Amniotic epithelial cell (primary cell): ENCODE data around the gene MRM2.
A peak's percentile ranks its signal among the peaks of the same experiment; 100 is the strongest.

ENCODE experiments used
- DNase-seq: peaks from one replicate; pipeline ENCODE4 v3.0.0-alpha.2; 2010; ENCODE audit warnings: low read depth

Gene MRM2

DNA sequence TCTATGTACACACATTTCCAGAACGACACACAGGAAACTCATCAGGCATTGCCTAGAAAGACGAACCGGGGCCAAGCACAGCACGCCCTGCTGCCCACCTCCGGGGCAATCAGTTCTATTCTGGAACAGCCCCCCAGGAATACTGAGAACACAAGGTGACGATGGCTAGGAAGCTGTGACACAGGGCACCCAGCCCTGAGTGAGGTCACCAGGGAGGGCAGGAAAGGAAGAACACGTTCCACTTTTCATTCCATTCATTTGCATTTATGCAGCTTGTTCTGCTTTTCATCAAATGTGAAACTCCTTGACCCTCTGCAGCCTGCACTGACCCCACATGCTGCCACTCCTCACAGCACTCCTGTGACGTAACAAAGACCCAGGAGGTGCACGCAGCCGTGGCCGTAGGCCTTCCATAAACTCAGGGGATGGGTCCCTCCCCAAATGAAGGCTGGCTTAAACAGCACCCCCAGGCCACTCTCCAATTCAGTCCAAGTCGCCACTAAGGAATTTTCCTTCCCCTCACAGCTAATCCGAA, 38.2 kb downstream of the MRM2 start:
- peak; percentile 43 for DNase-seq

DNA sequence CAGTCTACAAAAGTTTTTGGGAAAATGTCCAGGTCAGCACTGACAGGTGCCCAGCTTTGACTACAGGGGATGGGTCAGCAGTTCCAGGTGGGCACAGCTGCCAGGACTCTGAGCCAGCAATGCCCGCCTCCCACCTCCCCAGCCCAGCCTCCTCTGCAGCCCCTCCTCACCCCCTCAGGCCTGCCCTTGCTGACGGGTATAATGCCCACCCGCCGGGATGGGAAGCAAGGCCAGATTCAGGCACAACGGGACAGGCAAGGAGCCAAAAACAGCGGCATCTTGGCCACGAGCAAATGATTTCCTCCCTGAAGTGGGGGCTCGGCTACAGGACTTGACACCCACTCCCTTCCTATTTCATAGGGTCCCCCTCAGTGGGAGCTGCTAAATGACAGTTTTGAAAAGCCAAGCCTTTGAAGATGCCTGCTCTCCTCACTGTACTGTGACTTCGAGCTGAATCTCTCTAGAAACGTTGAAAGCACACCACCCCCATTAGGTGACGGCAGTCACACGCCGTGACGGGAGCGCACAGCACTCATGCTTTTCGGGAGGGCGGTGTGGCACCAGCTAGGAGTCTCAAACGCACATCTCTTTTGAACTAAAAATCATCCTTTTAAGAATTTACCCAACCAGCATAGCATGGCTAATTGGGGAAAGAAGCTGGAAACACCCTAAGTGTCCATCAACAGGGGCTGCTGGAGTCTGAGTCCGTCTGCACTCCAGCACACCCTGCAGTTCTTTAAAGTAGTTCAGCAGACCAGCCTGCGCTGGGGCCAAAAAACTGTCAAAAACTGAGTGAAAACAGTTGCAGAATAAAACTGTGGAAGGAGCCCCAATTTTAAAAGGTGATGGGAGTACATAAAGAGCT, 38.9 kb downstream of the MRM2 start:
- peak; percentile 49 for DNase-seq

DNA sequence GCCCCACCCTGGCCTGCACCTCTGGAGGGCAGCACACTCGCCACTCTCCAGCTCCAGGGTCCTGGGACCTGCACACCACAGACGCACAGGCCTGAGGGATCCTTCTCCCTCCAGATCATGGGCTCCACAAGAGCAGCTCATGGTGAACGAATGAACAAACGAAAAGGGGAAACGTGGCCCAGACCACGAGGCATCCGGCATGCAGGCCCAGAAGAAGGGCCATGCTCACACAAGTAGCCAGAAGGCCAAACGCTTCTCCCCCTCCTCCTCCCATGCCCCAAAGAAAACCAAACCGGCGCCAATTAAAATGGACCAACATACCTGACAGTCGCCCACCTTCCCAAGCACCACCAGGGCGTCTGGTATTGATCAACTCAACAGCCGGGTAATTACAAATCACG, 39.6 kb downstream of the MRM2 start:
- no peak for DNase-seq

DNA sequence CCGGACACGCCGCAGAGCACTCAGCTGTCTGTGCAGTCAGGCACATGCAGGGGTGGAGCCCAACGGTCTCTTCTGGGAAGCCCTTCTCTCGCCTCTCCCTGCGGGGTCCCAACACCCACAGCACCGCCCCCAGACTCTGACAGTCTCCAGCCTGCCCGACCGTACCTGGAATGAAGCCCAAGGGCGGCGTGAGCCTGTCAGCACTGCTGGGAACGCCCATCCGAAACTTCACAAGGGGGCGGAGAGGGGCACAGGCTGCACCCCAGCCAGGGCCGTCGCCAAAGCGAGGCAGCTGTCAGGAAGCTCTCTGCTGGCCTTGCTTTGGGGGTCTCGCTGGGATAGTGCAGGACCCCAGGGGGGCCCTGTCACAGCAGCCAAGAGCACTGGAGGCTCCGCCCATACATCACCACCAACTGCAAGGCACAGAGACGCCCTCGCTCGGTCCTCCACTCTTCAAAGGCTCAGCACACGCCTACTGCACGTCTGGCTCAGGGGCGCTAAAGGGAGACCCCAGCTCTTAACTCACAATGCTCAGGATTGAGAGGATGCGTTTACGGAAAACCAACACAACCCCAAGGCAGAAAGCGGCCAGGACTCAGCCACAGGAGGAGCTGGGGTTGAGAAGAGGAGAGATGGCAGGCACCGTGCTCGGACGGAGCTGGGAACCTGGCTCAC, 40.2 kb downstream of the MRM2 start:
- DNase-seq = no peak

DNA sequence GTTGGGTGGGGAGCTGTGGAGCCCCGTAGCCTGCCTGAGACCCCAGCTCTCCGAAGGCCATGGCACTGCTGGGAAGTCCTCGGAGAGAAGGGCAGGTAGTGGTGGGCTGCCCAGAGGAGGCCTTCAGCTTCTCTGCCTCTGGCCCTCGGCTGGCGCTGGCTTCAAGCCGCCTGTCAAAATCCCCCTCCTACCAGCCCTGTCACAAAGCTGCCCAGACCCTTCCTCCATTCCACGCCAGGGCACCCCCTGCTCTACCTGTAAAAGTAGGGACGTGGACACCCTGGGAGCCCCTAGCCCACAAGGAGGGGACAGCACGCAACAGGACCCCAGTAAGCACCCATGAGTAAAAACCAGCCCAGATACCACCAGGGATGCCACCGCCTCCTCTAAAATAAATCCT, 40.9 kb downstream of the MRM2 start:
- no peak for DNase-seq

DNA sequence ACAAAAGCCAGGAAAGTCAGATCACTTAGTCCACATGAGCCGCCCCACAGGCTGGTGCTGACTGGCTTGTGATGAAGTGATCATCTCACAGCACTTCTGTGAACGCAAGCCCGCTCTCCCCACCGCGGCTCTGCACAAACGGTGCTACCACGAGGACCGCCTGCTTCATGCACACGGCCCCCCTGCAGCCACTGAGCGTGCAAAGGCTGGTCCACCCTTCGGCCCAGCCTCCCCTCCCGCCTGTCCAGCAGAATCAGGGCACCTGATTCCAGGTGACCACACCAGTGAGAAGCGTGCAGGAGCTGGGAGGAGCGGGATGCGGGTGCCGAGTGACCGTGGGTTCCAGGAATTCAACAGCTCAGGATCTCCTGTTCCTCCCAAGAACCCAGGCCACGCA, 41.4 kb downstream of the MRM2 start:
- no peak for DNase-seq

DNA sequence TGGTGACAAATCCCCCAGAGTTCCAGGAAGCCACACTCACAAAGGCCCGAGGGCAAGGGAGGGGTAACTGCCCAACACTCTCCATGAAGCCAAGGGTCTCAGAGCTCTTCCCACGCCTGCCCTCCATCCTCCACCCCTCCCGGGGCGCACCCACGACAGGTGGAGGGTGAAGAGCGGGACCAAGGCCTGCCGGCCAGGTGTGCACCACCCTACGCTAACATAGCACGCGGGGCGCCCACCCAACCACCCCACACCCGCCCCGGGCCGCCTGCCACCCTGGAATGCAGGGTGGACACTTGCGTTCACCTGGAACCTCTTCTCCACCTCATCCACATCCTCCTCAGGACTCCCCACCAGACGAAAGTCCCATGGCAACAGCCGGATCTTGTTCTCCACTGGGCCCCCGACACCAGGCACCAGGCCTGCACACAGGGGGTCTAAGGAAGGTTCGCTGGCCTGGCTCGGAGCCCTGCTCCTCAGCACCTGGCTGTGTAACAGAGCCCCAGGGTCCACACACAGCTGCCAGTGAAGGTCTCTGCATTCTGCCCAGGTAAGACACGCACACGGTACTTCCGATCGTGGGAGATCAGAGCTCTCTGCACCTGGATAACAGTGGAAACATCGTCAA, 41.9 kb downstream of the MRM2 start:
- DNase-seq = no peak

DNA sequence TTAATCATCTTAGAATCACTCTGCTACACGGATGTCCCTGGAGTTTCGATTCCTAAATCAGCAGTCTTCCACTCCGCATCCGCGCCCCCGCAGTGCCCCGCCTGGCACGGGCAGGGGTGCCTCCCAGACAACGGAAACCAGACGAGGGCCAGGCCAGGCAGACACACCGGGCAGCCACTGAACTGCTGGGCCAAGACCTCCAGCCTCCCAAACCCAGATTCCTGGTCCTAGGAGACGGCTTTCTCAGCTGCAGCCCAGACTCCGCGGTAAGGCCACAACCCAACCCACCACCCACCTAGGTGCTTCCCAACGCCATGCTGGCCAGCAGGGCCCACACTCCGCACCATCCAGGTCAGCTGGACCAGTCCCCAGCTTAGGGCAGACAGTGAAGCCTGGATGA, 42.5 kb downstream of the MRM2 start:
- no peak for DNase-seq

DNA sequence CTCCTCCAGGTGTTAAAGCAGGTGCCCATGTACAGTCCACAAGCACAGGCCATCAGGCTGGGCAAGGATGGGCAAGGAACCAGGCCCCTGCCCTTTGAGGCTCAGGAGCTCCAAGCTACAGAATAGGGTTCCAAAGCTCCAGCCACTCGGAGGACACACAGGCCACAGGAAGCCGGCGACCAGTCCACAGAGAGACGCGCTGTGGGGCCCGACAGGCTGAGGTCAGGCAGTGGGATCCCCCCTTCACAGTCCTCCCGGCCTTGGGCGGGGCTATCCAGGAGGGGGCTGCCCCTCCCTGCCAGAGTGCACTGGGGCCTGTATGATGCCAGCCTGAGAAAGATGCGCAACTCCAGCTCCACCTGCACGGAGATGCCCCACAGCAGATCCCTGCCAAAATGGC, 43.2 kb downstream of the MRM2 start:
- DNase-seq = no peak

DNA sequence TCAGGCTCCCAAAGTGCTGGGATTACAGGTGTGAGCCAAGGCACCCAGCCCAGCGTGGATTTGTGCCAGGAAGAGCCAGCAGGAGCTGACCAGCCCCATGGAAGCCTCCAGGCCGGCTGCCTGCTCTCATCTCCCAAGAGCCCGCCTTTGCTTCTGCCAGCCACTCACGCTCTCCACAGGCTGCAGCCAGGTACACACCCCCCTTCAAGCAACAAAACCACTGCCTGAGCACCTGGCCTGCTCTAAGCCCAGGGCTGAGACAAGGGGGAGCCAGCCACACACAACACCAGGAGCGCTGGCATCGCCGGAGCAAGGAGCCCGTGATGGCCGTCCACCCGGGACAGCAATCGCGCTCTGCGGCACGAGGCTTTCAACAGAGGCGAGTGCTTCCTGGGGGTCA, 43.8 kb downstream of the MRM2 start:
- no peak for DNase-seq

DNA sequence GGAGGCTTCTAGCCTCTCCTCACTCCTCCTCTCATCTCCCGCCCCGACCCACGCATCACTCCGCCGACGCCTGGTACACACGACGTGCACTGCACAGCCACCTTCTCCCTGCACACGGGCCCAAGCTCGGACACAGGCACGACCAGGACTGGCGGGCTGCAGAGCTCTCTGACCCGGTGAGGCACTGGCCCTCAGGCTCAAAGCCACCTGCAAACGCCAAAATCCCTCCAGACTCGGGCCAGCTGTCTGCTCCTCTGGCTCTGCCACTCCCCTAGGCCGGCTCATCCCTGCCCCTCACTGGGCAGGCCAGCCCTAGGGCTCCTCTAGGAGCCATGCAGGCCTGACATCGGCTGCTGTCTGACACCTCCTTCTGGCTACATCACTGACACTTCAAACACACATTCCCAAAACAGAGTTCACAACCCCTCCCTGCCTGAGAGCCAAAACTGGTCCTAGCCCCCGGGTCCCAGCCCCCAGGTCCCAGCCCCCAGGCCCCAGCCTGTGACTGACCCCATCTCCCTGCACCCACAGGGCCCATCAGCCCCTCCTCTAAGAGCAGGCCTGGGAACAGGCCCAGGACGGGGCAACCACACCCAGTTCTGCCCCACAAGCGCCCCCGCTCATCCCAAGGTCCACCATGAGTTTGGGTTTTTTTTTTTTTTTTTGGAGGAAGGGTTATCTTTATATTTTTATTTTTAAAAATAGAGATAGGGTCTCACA, 44.4 kb downstream of the MRM2 start:
- no peak for DNase-seq

DNA sequence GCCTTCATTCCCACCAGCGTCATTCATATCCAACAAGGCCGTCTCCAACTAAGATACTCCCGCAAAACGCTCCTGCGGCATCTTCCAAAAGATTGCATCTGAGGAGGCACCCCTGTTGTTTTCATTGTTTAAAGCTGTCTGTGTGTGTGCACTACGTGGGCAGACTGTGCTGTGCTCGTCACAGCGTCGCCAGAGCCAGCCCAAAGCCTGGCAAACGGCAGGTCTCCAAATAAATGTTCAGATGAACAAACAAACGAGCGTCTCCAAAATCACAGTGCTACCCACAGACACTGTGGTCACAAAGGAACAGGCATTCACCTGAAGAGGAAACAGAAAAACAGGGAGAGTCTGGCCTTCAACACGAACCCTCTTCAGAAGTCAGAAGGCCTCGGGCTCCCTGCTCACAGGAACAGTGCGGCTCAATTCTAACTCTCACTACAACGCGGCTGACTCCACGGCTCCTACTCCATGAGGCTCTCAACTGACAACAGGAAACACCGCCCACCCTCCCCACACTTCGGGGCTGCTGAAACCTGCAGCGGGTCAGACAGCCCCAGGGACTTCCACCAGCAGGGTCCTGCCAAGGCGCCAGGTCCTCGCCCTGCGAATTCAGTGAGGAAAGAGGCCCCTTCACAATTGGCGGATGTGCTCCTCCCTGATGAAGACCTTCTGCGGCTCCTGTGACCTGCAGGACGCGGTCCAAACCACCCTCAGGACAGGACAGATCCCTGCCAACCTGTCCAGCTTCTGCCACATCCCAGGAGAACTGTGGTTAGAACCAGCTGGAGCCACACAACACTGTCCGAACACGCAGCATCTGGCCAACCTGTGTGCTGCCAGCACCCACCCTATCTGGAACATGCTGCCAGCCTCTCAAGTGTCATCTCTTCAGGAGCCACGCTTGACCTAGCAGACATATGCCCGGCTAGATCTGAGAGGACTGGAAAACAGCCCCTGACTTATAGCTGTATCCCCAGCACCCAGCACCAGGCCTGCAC, 45.3 kb downstream of the MRM2 start:
- DNase-seq = no peak

DNA sequence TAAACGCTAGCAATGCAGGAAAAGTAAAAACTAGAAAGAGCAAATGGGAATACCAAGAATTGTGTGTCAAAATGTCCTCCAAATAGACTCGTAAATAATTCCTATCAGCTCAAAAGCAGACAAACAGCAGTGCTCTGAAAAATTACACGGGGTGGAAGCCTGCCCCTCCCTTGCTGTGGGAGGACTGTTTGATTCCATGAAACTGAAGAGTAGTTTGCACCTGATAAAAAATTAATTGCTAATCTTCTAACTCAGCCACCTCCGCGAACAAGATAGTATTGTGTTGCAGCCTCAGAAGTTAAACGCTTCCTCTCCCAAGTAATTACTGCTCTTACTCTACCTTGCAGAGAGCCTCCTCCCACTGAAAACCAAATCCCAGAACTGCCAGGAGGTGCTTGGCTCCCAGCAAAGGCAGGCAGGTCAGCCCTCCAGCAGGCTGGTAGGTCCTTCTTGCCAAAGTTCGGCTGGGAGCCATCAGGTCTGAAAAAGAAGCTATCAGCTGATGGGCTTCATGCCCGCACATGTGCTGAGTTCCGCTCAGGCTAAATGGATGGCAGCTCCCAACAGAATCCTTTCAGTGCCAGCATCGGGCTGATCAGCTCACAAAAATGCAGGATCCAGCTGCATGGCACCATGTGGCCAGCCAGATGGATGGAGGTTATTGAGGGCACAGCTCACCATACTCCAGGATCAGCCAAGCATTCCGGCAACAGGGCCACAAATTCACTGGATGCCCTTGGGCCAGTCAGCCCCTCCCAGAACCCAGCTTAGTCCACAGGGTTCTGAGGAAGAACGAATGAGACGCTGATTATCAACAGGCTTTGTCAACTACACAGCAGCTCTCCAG, 46.4 kb downstream of the MRM2 start:
- no peak for DNase-seq

DNA sequence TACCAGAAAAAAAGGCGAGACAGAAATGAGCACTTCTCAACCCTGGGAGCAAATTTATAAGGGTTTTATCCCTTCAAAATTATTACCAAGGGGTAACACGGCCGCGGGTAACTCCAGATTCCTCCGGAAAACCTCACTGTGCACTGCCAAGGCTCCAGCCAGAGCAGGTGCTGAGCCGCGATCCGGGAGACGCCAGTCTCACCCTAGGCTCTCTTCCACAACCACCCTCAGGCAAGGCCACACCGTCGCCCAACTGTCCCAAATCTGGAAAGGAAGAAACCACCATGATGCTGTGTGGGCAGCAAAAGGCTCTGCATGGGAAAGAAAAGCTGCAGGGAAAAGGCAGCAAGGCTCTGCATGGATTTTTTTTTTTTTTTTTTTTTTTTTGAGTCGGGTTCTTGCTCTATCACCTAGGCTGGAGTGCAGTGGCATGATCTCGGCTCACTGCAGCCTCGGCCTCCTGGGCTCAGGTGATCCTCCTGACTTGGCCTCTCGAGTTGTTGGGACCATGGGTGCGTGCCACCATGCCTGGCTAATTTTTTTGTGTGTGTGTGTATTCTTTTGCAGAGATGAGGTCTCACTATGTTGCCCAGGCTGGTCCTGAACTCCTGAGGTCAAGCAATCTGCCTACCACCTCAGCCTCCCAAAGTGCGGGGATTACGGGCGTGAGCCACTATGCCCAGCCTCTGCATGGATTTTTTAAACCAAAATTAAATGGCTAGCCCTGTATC, 48.3 kb downstream of the MRM2 start:
- no peak for DNase-seq

DNA sequence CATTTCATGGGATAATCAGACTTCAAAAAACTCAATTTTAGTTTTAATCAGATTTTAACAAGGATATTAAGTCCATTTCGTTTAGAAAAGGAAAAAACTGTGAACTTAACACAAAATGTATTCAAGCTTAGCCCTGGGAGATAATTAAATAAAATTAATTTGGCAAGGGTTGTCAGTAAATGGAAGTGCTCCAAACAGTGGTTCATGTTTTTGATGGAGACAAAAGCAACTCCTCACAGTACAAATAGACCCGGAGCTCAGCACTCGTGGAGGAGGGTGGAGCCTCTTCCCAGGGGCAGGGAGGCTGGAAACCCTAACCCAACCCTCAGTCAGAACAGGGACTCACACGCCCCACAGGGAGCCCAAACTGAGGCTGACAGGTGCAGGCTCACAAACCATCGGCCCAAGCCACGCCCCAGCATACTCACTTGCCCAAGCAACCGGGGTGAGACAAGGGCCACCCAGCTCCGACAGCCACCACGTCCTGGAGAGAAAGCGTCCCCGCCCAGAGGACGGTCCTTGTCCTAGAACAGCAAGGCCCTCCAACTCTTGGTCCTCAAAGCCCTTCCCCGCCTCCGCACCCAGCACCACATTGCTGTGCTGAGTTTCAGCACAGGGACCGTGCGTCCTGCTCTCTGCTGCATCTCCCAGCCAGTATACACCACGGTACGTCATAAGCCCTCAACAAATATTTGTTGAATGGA, 49.0 kb downstream of the MRM2 start:
- DNase-seq = no peak

DNA sequence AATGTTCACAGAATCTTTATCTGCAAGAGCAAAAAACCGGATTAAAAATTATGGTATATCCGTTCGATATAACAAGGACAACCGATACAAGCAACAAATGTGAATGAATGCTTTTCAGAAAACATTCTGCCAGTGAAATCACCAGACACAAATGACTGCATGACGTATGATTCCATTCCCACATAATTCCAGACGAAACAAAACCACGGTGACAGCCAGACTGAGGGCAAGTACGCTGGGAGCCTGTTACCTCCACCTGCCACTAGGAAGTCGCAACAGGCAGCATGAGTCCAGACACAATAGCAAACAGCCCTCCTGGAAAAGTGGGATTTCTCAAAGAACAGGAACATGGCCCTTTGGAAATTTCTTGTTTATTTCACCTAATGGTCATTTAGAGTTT, 51.0 kb downstream of the MRM2 start:
- DNase-seq = no peak

DNA sequence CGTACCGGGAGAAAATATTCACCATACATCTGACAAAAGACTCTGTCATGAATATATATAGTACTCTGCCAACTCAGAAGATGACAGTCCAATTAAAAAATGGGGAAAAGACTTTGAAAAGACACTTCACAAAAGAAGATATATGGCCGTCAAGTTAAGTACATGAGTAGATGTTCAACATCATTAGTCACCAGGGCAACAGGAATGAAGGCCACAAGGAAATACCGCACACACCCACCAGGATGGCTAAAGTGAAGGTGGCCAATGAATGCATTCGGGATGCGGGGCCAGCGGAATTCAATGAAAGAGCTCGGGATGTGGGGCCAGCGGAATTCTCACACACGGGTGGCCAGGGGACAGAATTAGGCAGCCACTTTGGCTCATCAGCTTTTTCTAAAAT, 51.5 kb downstream of the MRM2 start:
- peak; percentile 15 for DNase-seq

DNA sequence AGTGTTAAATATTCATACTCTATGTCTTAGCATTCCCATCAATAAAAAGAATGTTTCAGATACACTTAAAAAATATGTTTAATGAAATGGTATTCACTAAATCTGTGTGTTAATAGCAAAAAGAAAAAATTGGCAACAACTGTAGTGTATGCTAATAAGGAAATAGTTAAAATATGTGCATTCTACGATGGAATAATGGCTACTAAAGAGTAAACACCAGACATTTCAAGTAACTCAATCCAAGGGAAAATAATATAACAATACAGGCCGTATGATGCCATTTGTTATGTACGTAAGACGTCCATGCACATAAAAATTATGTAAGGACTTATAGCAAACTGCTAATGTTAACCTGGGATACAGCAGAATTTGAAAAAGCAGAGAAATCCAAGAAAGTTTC, 55.8 kb downstream of the MRM2 start:
- no peak for DNase-seq

DNA sequence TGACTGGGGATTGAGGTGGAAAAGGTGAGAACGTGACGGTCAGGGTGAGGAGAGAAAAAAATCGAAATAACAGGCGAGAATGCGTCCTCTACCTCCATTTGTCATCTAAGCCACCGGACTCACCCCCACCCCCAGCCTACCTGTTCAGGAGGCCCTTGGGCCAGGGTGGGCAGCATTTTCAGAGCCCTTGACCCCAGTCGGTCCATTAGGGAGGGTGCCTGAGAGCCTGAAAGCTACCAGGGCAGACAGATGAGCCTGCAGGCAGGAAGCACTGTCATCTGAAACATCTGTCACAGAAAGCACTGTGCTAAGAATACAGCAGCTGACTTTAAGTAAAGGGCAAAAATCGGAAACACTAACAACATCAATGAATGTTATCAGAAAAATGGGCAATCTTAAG, 56.3 kb downstream of the MRM2 start:
- DNase-seq = no peak
